GM19025 (cell line): ENCODE results near the gene PPP1R3D.
"Not testable (repeated sequence)": the region's sequence is repeated elsewhere in the genome, so short reads cannot be mapped to it uniquely, and the experiment has no call there.

Experiments used
- ATAC-seq: cut with Tn5 transposase; IDR thresholded peaks from one replicate; pipeline ENCODE4 v1.9.1; 2021; ENCODE audit warnings: mild to moderate bottlenecking, low read depth, moderate library complexity; ENCODE audit not compliant: unreplicated experiment

The PPP1R3D gene, protein sequence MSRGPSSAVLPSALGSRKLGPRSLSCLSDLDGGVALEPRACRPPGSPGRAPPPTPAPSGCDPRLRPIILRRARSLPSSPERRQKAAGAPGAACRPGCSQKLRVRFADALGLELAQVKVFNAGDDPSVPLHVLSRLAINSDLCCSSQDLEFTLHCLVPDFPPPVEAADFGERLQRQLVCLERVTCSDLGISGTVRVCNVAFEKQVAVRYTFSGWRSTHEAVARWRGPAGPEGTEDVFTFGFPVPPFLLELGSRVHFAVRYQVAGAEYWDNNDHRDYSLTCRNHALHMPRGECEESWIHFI

DNA sequence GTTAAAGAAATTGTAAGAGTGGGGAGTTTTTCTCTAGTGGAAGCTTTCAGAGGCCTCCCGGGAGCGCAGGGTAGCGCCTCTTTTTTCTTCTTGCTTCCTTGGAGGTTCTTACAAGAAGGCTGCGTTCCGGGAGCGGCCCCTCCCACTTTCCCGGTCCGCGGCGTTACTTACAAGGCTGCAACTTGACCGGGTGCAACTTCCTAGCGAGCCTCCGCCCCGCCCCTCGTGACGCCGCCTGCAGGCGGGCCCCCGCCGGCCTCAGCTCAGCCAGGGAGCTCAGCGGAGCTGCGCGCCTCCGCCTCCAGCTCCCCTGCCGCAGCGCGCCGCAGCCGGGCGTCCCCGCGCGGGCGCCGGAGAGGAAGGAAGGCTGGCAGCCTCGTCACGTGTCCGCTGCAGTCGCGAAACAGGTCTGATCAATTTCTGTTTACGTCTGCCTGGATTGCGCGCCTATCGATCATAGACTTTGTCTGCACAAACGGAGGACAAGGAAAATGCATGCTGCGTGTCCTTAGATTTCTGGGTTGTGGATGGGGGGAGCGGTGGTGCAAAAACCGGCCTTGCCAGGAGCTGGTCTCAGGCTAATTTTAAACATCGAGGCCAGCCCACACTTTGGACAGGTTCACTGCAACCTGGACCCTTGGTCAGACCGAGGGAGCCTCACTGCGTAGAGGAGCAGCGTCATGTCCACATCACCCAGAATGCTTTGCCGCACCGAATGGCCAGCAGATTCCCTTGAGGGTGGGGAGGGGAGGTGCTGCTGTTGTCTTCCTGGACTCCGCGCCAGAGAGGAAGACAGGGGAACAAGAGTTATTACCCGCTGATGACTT lies at the start of gene PPP1R3D, which contains the start of gene FAM217B:
PPP1R3D (minus strand) TSS at position 177 of the 827 bp plus-strand sequence. CDS start 374 bp downstream, outside the sequence.
FAM217B (plus strand) TSS at position 261 of the 827 bp plus-strand sequence. CDS start 3,555 bp downstream, outside the sequence.
- peak; percentile 93 for ATAC-seq

DNA sequence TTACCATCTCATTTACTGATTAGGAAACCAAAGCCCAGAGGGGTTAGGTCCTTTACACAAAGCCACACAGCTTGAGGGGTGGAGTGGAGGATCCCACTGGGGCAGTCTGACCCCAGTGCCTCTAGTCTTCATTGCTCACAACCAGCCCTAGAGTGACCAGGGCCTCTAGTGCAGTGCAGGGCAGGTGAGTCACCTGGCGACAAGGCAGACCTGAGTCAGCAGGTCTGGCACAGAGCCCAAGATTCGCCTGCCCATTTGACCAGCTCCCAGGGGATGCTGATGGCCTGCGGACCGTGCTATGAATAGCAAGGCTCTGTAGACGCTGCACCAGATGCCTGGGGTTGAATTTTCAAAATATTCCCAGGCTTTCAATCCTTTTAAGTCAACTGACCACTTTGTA lies 48.0 kb upstream of the PPP1R3D start:
- no peak for ATAC-seq

DNA sequence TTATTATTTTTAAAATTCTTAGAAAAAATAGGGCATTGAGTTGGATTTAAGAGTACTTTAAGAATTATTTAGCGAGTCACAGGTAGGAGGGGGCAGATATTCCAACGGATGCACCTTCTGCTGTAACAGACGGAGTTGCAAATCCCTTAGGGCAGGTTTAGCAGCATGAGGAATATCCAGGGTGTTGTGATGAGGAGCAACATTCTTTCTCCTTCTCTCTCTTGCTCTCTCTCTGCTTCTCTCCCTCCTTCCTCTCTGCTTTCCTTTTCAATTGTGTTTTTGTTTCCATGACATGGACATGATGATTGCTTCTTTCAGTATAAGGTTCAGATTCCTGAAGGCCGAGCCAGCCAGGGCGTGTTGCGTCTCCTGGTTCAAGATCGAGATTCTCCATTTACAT lies 47.0 kb upstream of the PPP1R3D start:
- no peak for ATAC-seq

GRCh38 chr20:59985864-59986263 lies 45.8 kb upstream of the PPP1R3D start:
- no peak for ATAC-seq

- no peak for ATAC-seq
These were observed 45.1 kb upstream of the PPP1R3D start for GRCh38 chr20:59985164-59985563.

DNA sequence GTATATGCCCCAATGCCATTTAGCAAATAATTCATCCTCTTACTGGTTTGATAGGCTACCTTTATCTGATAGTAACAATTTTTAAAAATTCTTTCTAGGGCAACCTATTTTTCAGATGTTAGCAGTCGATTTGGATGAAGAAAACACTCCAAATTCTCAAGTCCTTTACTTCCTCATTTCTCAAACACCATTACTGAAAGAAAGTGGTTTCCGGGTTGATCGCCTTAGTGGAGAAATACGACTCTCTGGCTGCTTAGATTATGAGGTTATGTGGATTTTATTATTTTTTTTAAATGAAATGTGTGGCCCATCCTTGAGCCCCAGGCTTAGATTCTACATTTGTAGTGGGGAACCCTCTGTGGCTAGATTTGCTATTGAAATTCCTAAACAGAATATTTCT lies 44.4 kb upstream of the PPP1R3D start:
- no peak for ATAC-seq

DNA sequence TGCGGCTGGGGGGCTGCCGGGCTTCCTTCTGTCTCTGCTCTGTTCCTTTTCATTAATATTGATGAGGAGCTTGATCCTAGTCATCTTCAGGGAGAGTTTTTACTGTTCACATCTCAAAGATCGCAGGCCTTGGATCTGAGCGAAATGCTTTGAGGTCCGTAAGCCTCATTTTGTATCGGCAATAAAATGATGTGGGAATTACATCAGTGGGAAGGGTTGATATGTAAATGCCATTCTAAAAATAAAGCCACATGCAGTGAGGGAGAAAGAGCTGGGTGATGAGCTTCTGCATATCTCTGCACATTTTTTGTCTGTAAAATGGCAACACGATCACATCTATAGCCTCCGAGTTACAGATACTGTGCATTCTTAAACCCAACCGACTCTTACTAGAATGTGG lies 43.0 kb upstream of the PPP1R3D start:
- no peak for ATAC-seq

DNA sequence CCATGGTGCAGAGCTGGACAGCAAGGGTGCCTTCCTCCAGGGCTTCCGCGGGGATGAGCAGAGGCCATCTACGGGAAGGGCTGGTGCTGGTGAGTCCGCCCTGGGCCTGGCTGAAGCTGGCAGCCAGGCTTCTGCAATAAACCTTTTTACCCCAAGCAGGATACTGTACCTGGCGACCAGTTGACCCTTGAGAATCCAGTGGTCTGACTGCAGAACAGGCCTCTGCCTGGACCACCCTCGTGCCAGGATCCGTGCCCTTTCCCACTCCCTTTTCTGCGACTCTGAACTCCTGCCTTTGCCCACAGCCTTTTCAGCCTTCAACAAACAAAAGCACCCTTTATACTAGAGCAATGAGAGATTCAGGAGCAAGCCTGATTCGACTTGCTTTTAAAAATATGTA lies 37.0 kb upstream of the PPP1R3D start:
- ATAC-seq, result no peak

DNA sequence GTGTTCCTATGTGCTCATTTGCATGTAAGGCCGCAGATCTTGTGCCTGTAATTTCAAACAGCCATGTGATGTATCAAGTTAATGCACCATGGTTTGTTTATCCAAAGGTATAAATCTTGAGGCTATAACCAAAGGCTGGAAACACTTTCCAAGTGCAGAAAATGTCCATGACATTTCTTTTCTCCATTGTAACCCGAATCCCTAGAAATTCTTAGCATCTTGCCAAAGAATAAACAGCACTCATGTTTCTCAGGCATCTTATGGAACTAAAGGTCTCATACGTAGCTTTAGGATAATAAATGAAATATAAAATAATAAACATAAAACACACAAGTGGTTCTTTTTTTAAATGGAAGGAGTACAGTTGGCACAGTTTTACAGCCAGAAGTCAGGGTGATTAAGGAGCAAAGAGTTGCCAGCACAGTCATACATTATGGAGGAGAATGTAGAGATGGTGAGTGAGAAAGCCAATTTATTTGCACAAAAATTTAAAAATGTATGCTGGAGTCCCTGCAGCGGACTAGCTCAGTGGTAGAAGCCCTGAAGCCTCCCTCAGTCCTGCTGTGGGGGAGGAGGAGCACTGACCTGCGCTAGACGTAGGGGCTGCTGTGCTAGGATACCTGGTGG lies 36.2 kb upstream of the PPP1R3D start:
- no peak for ATAC-seq

GRCh38 chr20:59972037-59972801 lies 32.1 kb upstream of the PPP1R3D start:
- ATAC-seq, result no peak

DNA sequence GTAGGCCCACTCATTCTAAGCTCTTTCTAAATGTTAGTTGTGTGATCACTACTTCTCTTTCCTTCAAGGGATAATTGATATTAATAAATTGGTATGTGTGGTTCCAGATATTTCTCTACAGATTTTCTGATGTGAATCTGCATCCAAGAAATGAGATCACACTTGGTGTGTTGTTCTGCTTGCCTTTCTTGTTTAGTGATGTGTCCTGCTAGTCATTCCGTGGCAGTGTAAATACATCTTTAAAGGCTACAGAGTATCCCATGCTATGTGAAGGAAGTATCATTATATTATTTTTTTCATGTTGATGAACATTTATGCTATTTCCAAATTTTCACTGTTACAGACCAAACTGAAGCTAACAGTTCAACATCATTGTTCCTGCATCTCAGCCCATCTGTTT lies 31.3 kb upstream of the PPP1R3D start:
- no peak for ATAC-seq

DNA sequence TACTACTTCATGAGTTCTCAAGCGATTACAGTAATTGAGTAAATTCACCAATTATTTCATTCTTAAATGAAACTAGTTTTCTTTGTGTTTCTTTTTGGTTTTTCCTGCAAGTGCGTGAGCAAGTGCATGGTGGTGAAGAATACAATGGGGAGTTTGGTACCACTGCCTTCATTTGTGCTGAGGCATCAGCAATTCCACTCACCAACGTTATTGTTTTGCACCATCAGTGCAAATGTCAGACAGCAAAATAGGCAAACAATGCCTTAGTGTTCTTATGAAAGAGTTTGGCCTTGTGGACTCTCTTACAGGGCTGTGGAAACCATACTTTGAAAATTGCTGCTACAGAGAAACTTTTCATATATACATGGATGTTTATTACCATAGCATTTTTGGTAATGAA lies 26.3 kb upstream of the PPP1R3D start:
- ATAC-seq, result no peak

DNA sequence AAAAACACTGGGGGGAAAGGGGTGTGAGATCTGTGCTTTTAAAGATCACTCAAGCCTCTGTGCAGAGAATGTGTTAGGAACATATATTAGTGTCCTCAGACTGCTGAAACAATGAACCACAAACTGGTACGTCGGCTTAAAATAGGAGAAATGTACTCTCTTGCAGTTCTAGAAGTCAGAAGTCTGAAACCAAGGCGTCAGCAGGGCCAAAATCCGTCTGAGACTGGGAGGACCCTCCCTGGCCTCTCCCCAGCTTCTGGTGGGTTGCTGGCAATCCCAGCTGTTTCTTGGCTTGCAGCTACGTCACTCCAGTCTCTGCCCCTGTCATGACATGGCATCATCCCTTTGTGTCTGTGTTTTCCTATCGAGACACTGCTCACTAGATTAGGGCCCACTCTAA lies 22.1 kb upstream of the PPP1R3D start:
- no peak for ATAC-seq

GRCh38 chr20:59961423-59961822 lies 21.3 kb upstream of the PPP1R3D start:
- no peak for ATAC-seq

DNA sequence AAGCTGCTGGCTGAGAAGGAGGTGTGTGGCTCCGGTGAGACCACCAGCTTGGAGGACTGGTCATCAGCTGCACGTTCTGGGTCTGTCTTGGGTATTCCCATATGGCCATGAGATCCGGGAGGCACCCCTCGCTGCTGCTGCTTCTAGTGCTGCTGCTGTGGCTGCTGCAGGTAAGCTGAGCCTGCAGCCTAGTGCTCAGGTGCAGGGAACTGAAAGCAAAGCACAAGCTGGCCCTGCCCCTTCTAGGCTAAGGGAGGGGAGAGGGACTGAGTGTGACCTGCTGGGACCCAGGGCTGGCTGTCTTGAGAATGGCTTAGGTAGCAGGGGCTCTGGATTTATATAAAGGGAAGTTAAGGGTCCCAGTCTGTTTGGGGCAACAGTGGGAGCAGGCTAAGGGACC lies 18.5 kb upstream of the PPP1R3D start:
- ATAC-seq, result no peak

GRCh38 chr20:59958123-59958522 lies 18.0 kb upstream of the PPP1R3D start, which contains the start of gene CDH26:
Gene CDH26 (plus strand): TSS chr20:59958423. CDS start chr20:59958727, 304 bp downstream.
- ATAC-seq, result no peak

DNA sequence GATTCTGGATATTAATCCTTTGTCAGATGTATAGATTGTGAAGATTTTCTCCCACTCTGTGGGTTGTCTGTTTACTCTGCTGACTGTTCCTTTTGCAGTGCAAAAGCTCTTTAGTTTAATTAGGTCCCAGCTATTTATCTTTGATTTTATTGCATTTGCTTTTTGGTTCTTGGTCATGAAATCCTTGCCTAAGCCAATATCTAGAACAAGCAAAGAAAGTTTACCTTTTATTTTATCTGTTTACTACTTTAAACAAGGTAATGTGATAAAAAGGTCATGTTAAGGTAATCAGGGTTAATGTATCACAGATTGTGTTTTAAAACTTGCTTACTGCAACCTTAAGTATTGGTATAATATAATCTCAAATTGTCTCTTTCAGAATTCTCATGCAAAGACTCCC lies 17.5 kb upstream of the PPP1R3D start:
- ATAC-seq, result not testable (repeated sequence)

GRCh38 chr20:59955131-59955796 lies 15.2 kb upstream of the PPP1R3D start:
- ATAC-seq, result no peak

- ATAC-seq, result no peak
These were observed 14.6 kb upstream of the PPP1R3D start for GRCh38 chr20:59954718-59955117.

GRCh38 chr20:59949911-59950310 lies 9.8 kb upstream of the PPP1R3D start:
- ATAC-seq, result no peak
